ENCODE data around the gene AGPS. TPM values are rescaled to one million over a fixed set of nuclear protein-coding genes. Genes with fewer than 3 reads are reported as not detected.

The AGPS gene
- total RNA-seq, 1 experiment from 2014 or later = 124 TPM

Other genes with a start within 250 kb of the AGPS start
- gene HNRNPA3, start 180.0 kb upstream of the AGPS start, total RNA-seq (2014; rRNA removed; shearing (Covaris generic)) = 48.1 and 73.1 TPM in 2 replicates
- gene NFE2L2, start 128.0 kb upstream of the AGPS start, total RNA-seq (2014; rRNA removed; shearing (Covaris generic)) = 65.8 and 119 TPM in 2 replicates

All from SJSA1 (cell line).